Motor neuron (in vitro differentiated cells): Measurements from ENCODE around the gene PARP2. TPM values are rescaled to one million over a fixed set of nuclear protein-coding genes. Genes with fewer than 3 reads are reported as not detected.

Source experiments
- ATAC-seq, 8 experiments: fragments of 200-7000 bp; cut with Tn5 transposase; replicated peaks in 6 of 8; 2 replicates each; pipeline ENCODE4 v1.8.0; 2021; ENCODE audit warnings: mild to moderate bottlenecking in 8 of 8, moderate library complexity in 8 of 8
- H3K27ac ChIP-seq, 2 donors: fragments of 250-450 bp; sonication (Bioruptor Pico); 2 replicates each; pipeline ENCODE4 v1.9.0; 2021; ENCODE audit warnings: antibody characterized with exemption in 2 of 2, mild to moderate bottlenecking in 2 of 2, moderate library complexity in 1 of 2
- H3K4me1 ChIP-seq, 2 donors: fragments of 250-450 bp; sonication (Bioruptor Pico); replicated peaks in 1 of 2; 2 replicates each; pipeline ENCODE4 v1.6.1; 2021; ENCODE audit warnings: antibody characterized with exemption in 2 of 2, mild to moderate bottlenecking in 2 of 2, moderate library complexity in 1 of 2
- H3K4me3 ChIP-seq, 5 donors: fragments of 250-450 bp; sonication (Bioruptor Pico); 2 replicates each; pipeline ENCODE4 v1.9.0; 2021; ENCODE audit warnings: antibody characterized with exemption in 5 of 5, mild to moderate bottlenecking in 5 of 5, moderate library complexity in 4 of 5
- WGBS, 10 experiments: fragments of 450-650 bp; shearing (Covaris generic); methylation state at CpG; one replicate each; pipeline ENCODE4 v1.0.0; 2022; 5-methylcytosine and 5-hydroxymethylcytosine counted together
- in situ Hi-C, 9 experiments: fragments of 400-800 bp; cut with MboI; loops; one replicate each; pipeline ENCODE4 v1.15.0; 2021; ENCODE audit warnings: low sequenced_read_pairs in 9 of 9, low pct_unique_long_range_greater_than_20kb in 2 of 9; ENCODE audit not compliant: unreplicated experiment in 9 of 9
- total RNA-seq, 8 experiments: library from RNA; unstranded; fragments of 300-600 nt; gene quantifications; 2 replicates each; pipeline versions ENCODE4 v1.2.3 to v1.2.4, GENCODE V29; 2022

PARP2 gene
- 10 to 100 TPM in 7 of 8 experiments, 1 to 10 TPM in 1; 9.4 to 55.4 (median 33.9) TPM for total RNA-seq

- Histone ChIP-seq H3K4me3 (peak within 1 kb of the TSS; percentile 64 to 81 (median 68)), H3K4me1 (peaks cover 4% of the 10 kb centered on the region in 2 donors), H3K27ac (peak within 1 kb of the TSS; percentile 79 to 81)
- peak; percentile 90 to 97 (median 96) for ATAC-seq
- in situ Hi-C loops = loop anchor here in 5 of 9 experiments (25.0 kb wide), 3 partner anchors 119 to 344 kb away; partner anchors contain the start of genes ANG (in 2 of the 5), APEX1 (in 2 of the 5), OSGEP (in 2 of the 5) and PIP4P1 (in 2 of the 5)
- 0 to 3% (median 0%) methylated on average over 2 to 18 of the region's 50 CpGs; no CpG with 5 or more reads in 1 of the 10 experiments for WGBS, 10 experiments
Measured at GRCh38 chr14:20343092-20343861, at the start of gene PARP2. Gene PARP2, plus strand, starts transcription at chr14:20343635. Its CDS starts 7 bp downstream, at chr14:20343642.

DNA sequence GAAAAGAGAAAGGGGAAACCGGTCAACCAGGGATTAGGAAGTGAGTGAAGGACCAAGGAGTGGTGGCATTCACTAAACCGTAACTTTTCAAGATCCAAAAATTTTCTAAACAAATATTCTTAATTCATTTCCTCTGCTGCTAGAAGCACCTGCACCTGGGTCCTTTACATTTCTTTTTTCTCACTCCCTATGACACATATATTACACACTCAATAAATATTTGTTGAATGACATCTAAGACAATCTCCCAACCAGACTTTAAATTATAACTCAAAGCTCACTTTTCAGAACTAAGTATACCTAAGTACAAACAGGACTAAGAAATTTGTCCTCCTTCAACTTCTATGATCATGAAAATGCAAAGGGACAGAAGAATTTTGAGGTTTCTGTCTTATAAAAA is 48.8 kb upstream of the PARP2 start:
- Histone ChIP-seq H3K27ac (no peak overlapping the region), H3K4me3 (no peak overlapping the region), H3K4me1 (no peaks in the 10 kb centered on the region)
- 71 to 100% (median 98%) methylated on average over 1 to 2 of the region's 2 CpGs; no CpG with 5 or more reads in 2 of the 10 experiments for WGBS, 10 experiments
- no peak for ATAC-seq
- in situ Hi-C loops = no loop called here

GRCh38 chr14:20295067-20295466 is 48.4 kb upstream of the PARP2 start:
- H3K27ac ChIP-seq = no peak overlapping the region
- H3K4me3 ChIP-seq = no peak overlapping the region
- in situ Hi-C loops = no loop called here
- ATAC-seq = no peak
- no peaks in the 10 kb centered on the region for H3K4me1 ChIP-seq
- 67 to 100% (median 82%) methylated on average over 1 to 2 of the region's 4 CpGs; no CpG with 5 or more reads in 3 of the 10 experiments for WGBS, 10 experiments

GRCh38 chr14:20302042-20302755 is 41.2 kb upstream of the PARP2 start:
- ATAC-seq = peak in 2 of 8 experiments; percentile 7 to 8
- Histone ChIP-seq H3K27ac (no peak overlapping the region), H3K4me3 (no peak overlapping the region), H3K4me1 (peaks cover 3% of the 10 kb centered on the region in 2 donors)
- in situ Hi-C loops = no loop called here
- 64 to 100% (median 94%) methylated on average over 1 of the region's 1 CpG; no CpG with 5 or more reads in 2 of the 10 experiments for WGBS, 10 experiments

GRCh38 chr14:20305265-20306078 is 38.0 kb upstream of the PARP2 start, which contains the start of gene TTC5:
Gene TTC5, minus strand, starts transcription at chr14:20305951. Its CDS starts 14 bp downstream, at chr14:20305937.
- Histone ChIP-seq H3K4me3 (peak within 1 kb of the TSS; percentile 55 to 90 (median 85)), H3K27ac (peak within 1 kb of the TSS in 1 of 2 donors; percentile 62), H3K4me1 (peaks cover 3% of the 10 kb centered on the region in 2 donors)
- in situ Hi-C loops = no loop called here
- ATAC-seq = peak; percentile 79 to 99 (median 96)
- WGBS, 10 experiments = 0 to 7% (median 1%) methylated on average over 1 to 27 of the region's 27 CpGs

DNA sequence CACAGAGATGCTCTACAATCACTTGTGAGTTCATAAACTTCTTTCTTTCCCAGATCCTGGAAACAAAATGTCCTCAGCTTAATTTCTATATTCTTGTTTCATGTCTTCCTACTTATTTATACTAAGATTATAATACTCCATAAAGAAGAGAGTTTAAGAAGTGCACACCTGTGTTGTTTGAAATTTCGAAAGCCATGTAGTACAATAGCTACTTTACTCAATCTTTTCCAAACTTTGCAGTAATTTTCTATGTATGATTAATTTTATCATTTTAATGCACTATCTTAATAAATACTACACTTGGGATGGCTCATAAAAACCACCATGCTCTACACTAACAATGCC is 37.4 kb upstream of the PARP2 start:
- Histone ChIP-seq H3K4me1 (peaks cover 3% of the 10 kb centered on the region in 2 donors), H3K27ac (no peak overlapping the region), H3K4me3 (peak overlapping the region in 4 of 5 donors; percentile 55 to 90 (median 87))
- WGBS, 10 experiments = 90 to 100% (median 100%) methylated on average over 1 of the region's 1 CpG; no CpG with 5 or more reads in 2 of the 10 experiments
- in situ Hi-C loops = no loop called here
- ATAC-seq = no peak

DNA sequence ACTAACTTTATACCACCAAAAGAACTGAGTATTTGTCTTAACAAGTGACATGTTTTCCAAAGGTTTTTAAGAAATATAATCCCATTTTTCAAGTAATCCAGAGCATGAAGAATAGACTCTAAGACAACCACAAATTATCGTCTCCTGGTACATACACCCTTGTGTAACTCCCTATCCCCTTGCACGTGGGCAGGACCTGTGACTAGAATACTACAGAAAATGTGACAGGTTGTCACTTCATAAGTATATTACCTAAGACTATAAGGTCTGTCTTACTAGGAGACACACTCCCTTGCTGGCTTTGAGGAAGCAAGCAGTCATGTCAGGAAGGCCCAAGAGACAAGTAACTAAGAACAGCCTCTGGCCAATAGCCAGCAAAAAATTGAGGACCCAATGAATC is 29.4 kb upstream of the PARP2 start:
- H3K27ac ChIP-seq = no peak overlapping the region
- in situ Hi-C loops = no loop called here
- WGBS, 10 experiments = 83 to 100% (median 100%) methylated on average over 1 to 2 of the region's 2 CpGs; no CpG with 5 or more reads in 1 of the 10 experiments

GRCh38 chr14:20317720-20318119 is 25.7 kb upstream of the PARP2 start:
- Histone ChIP-seq H3K4me1 (no peaks in the 10 kb centered on the region), H3K4me3 (no peak overlapping the region), H3K27ac (no peak overlapping the region)
- ATAC-seq = no peak
- WGBS, 10 experiments = 93 to 100% (median 98%) methylated on average over 1 to 16 of the region's 16 CpGs; no CpG with 5 or more reads in 3 of the 10 experiments
- in situ Hi-C loops = no loop called here

More for the DNA sequence above, 29.4 kb upstream of the PARP2 start:
- H3K4me3 ChIP-seq = no peak overlapping the region
- ATAC-seq = no peak
- H3K4me1 ChIP-seq = no peaks in the 10 kb centered on the region

- WGBS, 10 experiments = 33 to 75% (median 55%) methylated on average over 3 to 8 of the region's 8 CpGs
- in situ Hi-C loops = loop anchor here in 5 of 9 experiments (10.0 to 25.0 kb wide), 4 partner anchors 135 to 360 kb away; partner anchors contain the start of genes ANG (in 2 of the 5), APEX1 (in 2 of the 5), OSGEP (in 2 of the 5) and PIP4P1 (in 2 of the 5)
- peaks cover 0 to 7% of the 10 kb centered on the region in 2 donors for H3K4me1 ChIP-seq
- peak in 6 of 8 experiments; percentile 29 to 62 (median 41) for ATAC-seq
- no peak overlapping the region for H3K4me3 ChIP-seq
- no peak overlapping the region for H3K27ac ChIP-seq
Measured at GRCh38 chr14:20327005-20327869, 16.2 kb upstream of the PARP2 start.

- in situ Hi-C loops = loop anchor here in 5 of 9 experiments (10.0 to 25.0 kb wide), 4 partner anchors 134 to 359 kb away; partner anchors contain the start of genes ANG (in 2 of the 5), APEX1 (in 2 of the 5), OSGEP (in 2 of the 5) and PIP4P1 (in 2 of the 5)
Measured at GRCh38 chr14:20328705-20329104, 14.7 kb upstream of the PARP2 start.

GRCh38 chr14:20329355-20329754 is 14.1 kb upstream of the PARP2 start:
- 21 to 100% (median 88%) methylated on average over 2 of the region's 2 CpGs; no CpG with 5 or more reads in 1 of the 10 experiments for WGBS, 10 experiments
- in situ Hi-C loops = loop anchor here in 5 of 9 experiments (10.0 to 25.0 kb wide), 4 partner anchors 133 to 358 kb away; partner anchors contain the start of genes ANG (in 2 of the 5), APEX1 (in 2 of the 5), OSGEP (in 2 of the 5) and PIP4P1 (in 2 of the 5)
- ATAC-seq = no peak
- H3K27ac ChIP-seq = no peak overlapping the region
- no peak overlapping the region for H3K4me3 ChIP-seq
- peaks cover 0 to 7% of the 10 kb centered on the region in 2 donors for H3K4me1 ChIP-seq

More at GRCh38 chr14:20328705-20329104, 14.7 kb upstream of the PARP2 start:
- 29 to 100% (median 69%) methylated on average over 1 to 2 of the region's 2 CpGs for WGBS, 10 experiments
- Histone ChIP-seq H3K4me1 (peaks cover 0 to 7% of the 10 kb centered on the region in 2 donors), H3K4me3 (no peak overlapping the region), H3K27ac (no peak overlapping the region)
- ATAC-seq = no peak
